ENCODE results near the gene DNASE1L1. TPM values are rescaled to one million over a fixed set of nuclear protein-coding genes. Genes with fewer than 3 reads are reported as not detected.

The DNASE1L1 gene
- total and polyA plus RNA-seq, 2 donors (not counting 1 experiment from before 2014, with no cell fraction given) = 24.6 to 49.2 TPM

GRCh38 chrX:154352012-154352401 lies 57.0 kb downstream of the DNASE1L1 start:
- Histone ChIP-seq H3K79me2 (ENCODE audit: control insufficient read depth, insufficient read depth, low read length) (no peaks in the 10 kb centered on the region), H3K4me1 (ENCODE audit: control insufficient read depth in 2 of 2, insufficient read depth in 2 of 2, low read length in 2 of 2) (peaks cover 41 to 62% of the 10 kb centered on the region in 2 donors), H3K9me3 (ENCODE audit: control extremely low read depth in 1 of 3, control insufficient read depth in 2 of 3, insufficient read depth in 1 of 3, low read length in 2 of 3) (peaks cover 0 to 4% (median 0%) of the 10 kb centered on the region in 3 donors), H2AFZ (ENCODE audit: insufficient read depth, low read depth, low read length, poor library complexity, severe bottlenecking) (no peak overlapping the region), H3K4me3 (ENCODE audit: control extremely low read depth in 1 of 5, extremely low read depth in 1 of 5, insufficient read depth in 1 of 5, low read depth in 2 of 5, low read length in 4 of 5) (no peak overlapping the region), H3K27ac (ENCODE audit: low read length in 2 of 2) (peak overlapping the region; percentile 57), H3K27me3 (replicated peaks in 1 of 4; ENCODE audit: control extremely low read depth in 1 of 4, control insufficient read depth in 3 of 4, insufficient read depth in 4 of 4, low read length in 3 of 4) (no peaks in the 10 kb centered on the region), H3K36me3 (replicated peaks in 1 of 2; ENCODE audit: control extremely low read depth in 1 of 2, control insufficient read depth in 1 of 2, extremely low read depth in 1 of 2, insufficient read depth in 2 of 2, low read length in 1 of 2) (peaks cover 0 to 77% of the 10 kb centered on the region in 2 experiments), H3K9ac (ENCODE audit: low read length) (no peak overlapping the region), H3K4me2 (replicated peaks; ENCODE audit: low read depth, low read length, poor library complexity, severe bottlenecking) (peak overlapping the region; percentile 67), H4K20me1 (ENCODE audit: control insufficient read depth, insufficient read depth, low read length, poor library complexity, severe bottlenecking) (peaks cover 21% of the 10 kb centered on the region)
- Mint-ChIP-seq H3K4me3 (no peak overlapping the region), H3K27ac (peak overlapping the region; percentile 75), H3K4me1 (peaks cover 36% of the 10 kb centered on the region), H3K9me3 (ENCODE audit: insufficient read depth) (no peaks in the 10 kb centered on the region), H3K27me3 (no peaks in the 10 kb centered on the region)
- intact Hi-C loops (cut with micrococcal nuclease) = no loop called here
- TF ChIP-seq CTCF (IDR thresholded peaks at IDR 0.05) (no peak), EZH2 (IDR thresholded peaks at IDR 0.05; ENCODE audit: borderline replicate concordance, insufficient read depth, low read depth, low read length, poor library complexity, severe bottlenecking) (no peak)
- CTCF ChIA-PET = no interaction called here
- no CpG with 5 or more reads among the region's 14 CpGs for WGBS (ENCODE audit: insufficient coverage)
- POLR2A ChIA-PET = no interaction called here
- no peak for DNase-seq
- no peak for ATAC-seq (ENCODE audit: low read depth)

Small RNA genes within 50 kb of the gene (small RNA-seq; reads per million reads assigned to genes)
- gene MIR6858 (ENCODE audit: insufficient read length, low read depth, low replicate concordance) (not detected), gene SNORA70 (ENCODE audit: insufficient read length, low read depth, low replicate concordance) (not detected)

Other genes with a start within 250 kb of the DNASE1L1 start
- not detected in 2 replicates for gene OPN1MW, start 226.7 kb downstream of the DNASE1L1 start, total RNA-seq
- not detected in 2 replicates for gene OPN1MW, start 226.7 kb downstream of the DNASE1L1 start, polyA plus RNA-seq
- not detected in 2 replicates for gene OPN1MW2, start 189.5 kb downstream of the DNASE1L1 start, total RNA-seq
- not detected in 2 replicates for gene OPN1MW2, start 189.5 kb downstream of the DNASE1L1 start, polyA plus RNA-seq
- gene OPN1MW3, start 151.7 kb downstream of the DNASE1L1 start, total RNA-seq = not detected in 2 replicates
- not detected in 2 replicates for gene OPN1MW3, start 151.7 kb downstream of the DNASE1L1 start, polyA plus RNA-seq
- not detected in 2 replicates for gene TEX28, start 114.1 kb downstream of the DNASE1L1 start, total RNA-seq
- not detected in 2 replicates for gene TEX28, start 114.1 kb downstream of the DNASE1L1 start, polyA plus RNA-seq
- gene TKTL1, start 113.5 kb downstream of the DNASE1L1 start, total RNA-seq = 0.22 and 0.96 TPM in 2 replicates
- gene TKTL1, start 113.5 kb downstream of the DNASE1L1 start, polyA plus RNA-seq = 0.18 and 0.37 TPM in 2 replicates
- 510 and 523 TPM in 2 replicates for gene FLNA, start 34.6 kb downstream of the DNASE1L1 start, total RNA-seq
- 281 and 342 TPM in 2 replicates for gene FLNA, start 34.6 kb downstream of the DNASE1L1 start, polyA plus RNA-seq
- 67.2 and 81.7 TPM in 2 replicates for gene EMD, start 30.0 kb downstream of the DNASE1L1 start, total RNA-seq
- gene EMD, start 30.0 kb downstream of the DNASE1L1 start, polyA plus RNA-seq = 132 and 156 TPM in 2 replicates
- gene RPL10, start 10.9 kb downstream of the DNASE1L1 start, total RNA-seq = 3,946 and 4,073 TPM in 2 replicates
- 9,737 and 16,482 TPM in 2 replicates for gene RPL10, start 10.9 kb downstream of the DNASE1L1 start, polyA plus RNA-seq
- gene TAFAZZIN, start 2.3 kb upstream of the DNASE1L1 start, total RNA-seq = 117 and 118 TPM in 2 replicates
- 224 and 241 TPM in 2 replicates for gene TAFAZZIN, start 2.3 kb upstream of the DNASE1L1 start, polyA plus RNA-seq
- 55.6 and 57.7 TPM in 2 replicates for gene ATP6AP1, start 19.4 kb upstream of the DNASE1L1 start, total RNA-seq
- gene ATP6AP1, start 19.4 kb upstream of the DNASE1L1 start, polyA plus RNA-seq = 38.9 and 47.1 TPM in 2 replicates
- gene GDI1, start 27.9 kb upstream of the DNASE1L1 start, total RNA-seq = 194 and 199 TPM in 2 replicates
- 311 and 436 TPM in 2 replicates for gene GDI1, start 27.9 kb upstream of the DNASE1L1 start, polyA plus RNA-seq
- gene FAM50A, start 34.9 kb upstream of the DNASE1L1 start, total RNA-seq = 70.4 and 79.8 TPM in 2 replicates
- gene FAM50A, start 34.9 kb upstream of the DNASE1L1 start, polyA plus RNA-seq = 44.5 and 60.0 TPM in 2 replicates
- gene PLXNA3, start 49.0 kb upstream of the DNASE1L1 start, total RNA-seq = 114 and 120 TPM in 2 replicates
- 50.5 and 68.6 TPM in 2 replicates for gene PLXNA3, start 49.0 kb upstream of the DNASE1L1 start, polyA plus RNA-seq
- gene LAGE3, start 70.0 kb upstream of the DNASE1L1 start, total RNA-seq = 17.0 and 19.3 TPM in 2 replicates
- gene LAGE3, start 70.0 kb upstream of the DNASE1L1 start, polyA plus RNA-seq = 13.6 and 19.9 TPM in 2 replicates
- gene UBL4A, start 77.4 kb upstream of the DNASE1L1 start, total RNA-seq = 23.3 and 29.5 TPM in 2 replicates
- 7.7 and 13.1 TPM in 2 replicates for gene UBL4A, start 77.4 kb upstream of the DNASE1L1 start, polyA plus RNA-seq
- 16.7 and 17.9 TPM in 2 replicates for gene SLC10A3, start 81.4 kb upstream of the DNASE1L1 start, total RNA-seq
- gene SLC10A3, start 81.4 kb upstream of the DNASE1L1 start, polyA plus RNA-seq = 26.6 and 36.9 TPM in 2 replicates
- 39.6 and 43.3 TPM in 2 replicates for gene FAM3A, start 107.0 kb upstream of the DNASE1L1 start, total RNA-seq
- gene FAM3A, start 107.0 kb upstream of the DNASE1L1 start, polyA plus RNA-seq = 59.4 and 61.1 TPM in 2 replicates
- 57.2 and 61.2 TPM in 2 replicates for gene G6PD, start 137.6 kb upstream of the DNASE1L1 start, total RNA-seq
- gene G6PD, start 137.6 kb upstream of the DNASE1L1 start, polyA plus RNA-seq = 64.4 and 66.0 TPM in 2 replicates
- gene IKBKG, start 138.4 kb upstream of the DNASE1L1 start, total RNA-seq = 65.1 and 72.0 TPM in 2 replicates
- 43.9 and 46.7 TPM in 2 replicates for gene IKBKG, start 138.4 kb upstream of the DNASE1L1 start, polyA plus RNA-seq
- gene CTAG1A, start 175.9 kb upstream of the DNASE1L1 start, total RNA-seq = not detected in 2 replicates
- not detected in 2 replicates for gene CTAG1A, start 175.9 kb upstream of the DNASE1L1 start, polyA plus RNA-seq
- not detected in 2 replicates for gene CTAG1B, start 210.0 kb upstream of the DNASE1L1 start, total RNA-seq
- 0.09 TPM in 1 of 2 replicates, not detected in the other for gene CTAG1B, start 210.0 kb upstream of the DNASE1L1 start, polyA plus RNA-seq
- gene CTAG2, start 244.3 kb upstream of the DNASE1L1 start, total RNA-seq = not detected in 2 replicates
- not detected in 2 replicates for gene CTAG2, start 244.3 kb upstream of the DNASE1L1 start, polyA plus RNA-seq

Measured in B cell (primary cell).